ENCODE data around the gene MOB3A.
"Not testable (repeated sequence)": the region's sequence is repeated elsewhere in the genome, so short reads cannot be mapped to it uniquely, and the experiment has no call there.

MOB3A gene

DNA sequence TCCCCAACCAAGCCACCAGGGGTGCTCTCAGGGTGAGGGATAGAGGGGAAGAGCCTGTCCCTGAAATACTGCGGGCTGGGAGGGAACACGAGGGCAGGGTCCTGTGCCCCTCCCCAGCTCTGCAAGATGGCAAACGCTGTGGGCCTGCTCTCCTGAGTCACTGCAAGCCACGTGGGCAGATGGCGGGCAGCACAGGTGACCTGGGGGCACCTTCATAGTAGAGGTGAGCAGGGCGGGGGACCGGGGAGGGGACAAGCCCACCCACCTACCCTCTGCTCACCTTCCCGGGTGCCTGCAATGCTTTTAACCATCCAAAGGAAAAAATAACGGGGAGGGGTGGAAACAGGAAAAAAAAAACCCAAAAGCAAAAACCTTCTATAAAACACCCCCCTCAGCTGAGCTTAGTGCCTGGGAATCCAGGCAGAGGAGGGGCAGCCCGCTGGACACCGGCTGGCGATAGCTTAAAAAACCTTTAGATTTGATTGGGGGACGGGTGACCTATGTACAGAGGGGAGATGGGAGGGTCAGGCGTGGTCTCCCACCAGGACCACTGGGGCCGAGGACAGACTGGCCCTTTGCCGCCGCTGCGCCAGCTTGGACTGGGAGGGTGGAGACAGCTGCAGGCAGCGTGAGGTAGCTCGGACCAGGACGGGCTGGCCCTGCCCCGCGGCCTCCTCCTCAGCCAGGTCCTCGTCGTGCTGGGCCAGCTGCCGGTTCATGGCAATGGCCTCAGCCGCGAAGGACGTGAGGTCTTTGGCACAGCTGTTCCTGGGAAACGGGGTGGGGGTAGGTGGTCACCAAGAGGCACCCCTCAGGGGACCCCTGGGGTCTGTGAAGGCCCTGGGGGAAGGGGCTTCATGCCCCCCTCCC, 56.8 kb downstream of the MOB3A start:
- Mint-ChIP-seq H3K9me3 (no peaks in the 10 kb centered on the region), H3K4me1 (peaks cover 31% of the 10 kb centered on the region), H3K27me3 (no peaks in the 10 kb centered on the region), H3K4me3 (peak overlapping the region; percentile 32), H3K27ac (ENCODE audit: low read depth) (peak overlapping the region; percentile 90), H3K36me3 (ENCODE audit: insufficient read depth) (peaks cover 42% of the 10 kb centered on the region)
- DNase-seq (ENCODE audit: low spot score in 2 of 2) (no peak), ATAC-seq (replicated peaks; ENCODE audit: extremely low read depth, poor library complexity, severe bottlenecking) (no peak)

DNA sequence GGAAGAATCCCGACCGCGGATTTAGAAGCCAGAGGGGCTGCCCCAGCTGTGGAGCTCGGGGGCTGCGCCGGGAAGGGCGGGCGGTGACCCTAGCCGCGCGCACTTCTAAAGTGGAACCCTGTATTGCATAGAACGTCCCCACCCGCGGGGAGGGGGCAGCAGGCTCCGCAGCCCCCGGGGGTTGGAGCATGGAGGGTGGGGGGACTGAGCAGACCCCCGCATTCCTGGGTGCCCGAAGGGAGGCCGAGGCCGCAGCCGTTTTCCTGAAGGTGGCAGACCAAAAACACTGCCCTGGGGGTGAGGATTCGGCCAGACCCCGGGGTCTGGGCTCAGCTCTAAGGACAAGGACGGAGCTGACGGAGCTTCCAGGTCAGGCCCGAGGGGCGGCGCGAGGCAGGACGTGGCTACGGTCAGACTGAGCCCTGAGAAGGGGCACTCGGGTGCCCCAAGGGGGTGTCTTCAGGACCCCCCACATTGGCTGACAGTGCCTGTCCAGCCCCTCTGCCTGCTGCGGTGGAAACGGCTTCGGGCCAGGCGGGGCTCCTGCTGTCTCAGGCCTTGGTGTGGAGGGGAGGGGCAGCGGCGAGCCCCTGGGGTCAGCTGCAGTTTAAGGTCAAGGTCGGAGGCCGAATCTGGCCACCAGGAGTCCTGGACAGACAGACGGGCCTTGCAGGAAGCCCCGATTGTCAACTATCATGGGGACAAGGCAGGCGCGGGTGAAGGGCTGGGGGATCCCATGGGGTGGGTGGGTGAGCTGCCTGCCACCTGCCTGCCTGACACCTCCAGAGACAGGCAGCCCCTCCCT, 57.6 kb downstream of the MOB3A start:
- H3K9me3 Mint-ChIP-seq = no peaks in the 10 kb centered on the region
- ATAC-seq (replicated peaks; ENCODE audit: extremely low read depth, poor library complexity, severe bottlenecking) (no peak), DNase-seq (ENCODE audit: low spot score in 2 of 2) (no peak)
- peaks cover 25% of the 10 kb centered on the region for H3K4me1 Mint-ChIP-seq
- peak overlapping the region; percentile 90 for H3K27ac Mint-ChIP-seq (ENCODE audit: low read depth)
- H3K4me3 Mint-ChIP-seq = peak overlapping the region; percentile 32
- H3K36me3 Mint-ChIP-seq (ENCODE audit: insufficient read depth) = peaks cover 34% of the 10 kb centered on the region
- H3K27me3 Mint-ChIP-seq = no peaks in the 10 kb centered on the region

DNA sequence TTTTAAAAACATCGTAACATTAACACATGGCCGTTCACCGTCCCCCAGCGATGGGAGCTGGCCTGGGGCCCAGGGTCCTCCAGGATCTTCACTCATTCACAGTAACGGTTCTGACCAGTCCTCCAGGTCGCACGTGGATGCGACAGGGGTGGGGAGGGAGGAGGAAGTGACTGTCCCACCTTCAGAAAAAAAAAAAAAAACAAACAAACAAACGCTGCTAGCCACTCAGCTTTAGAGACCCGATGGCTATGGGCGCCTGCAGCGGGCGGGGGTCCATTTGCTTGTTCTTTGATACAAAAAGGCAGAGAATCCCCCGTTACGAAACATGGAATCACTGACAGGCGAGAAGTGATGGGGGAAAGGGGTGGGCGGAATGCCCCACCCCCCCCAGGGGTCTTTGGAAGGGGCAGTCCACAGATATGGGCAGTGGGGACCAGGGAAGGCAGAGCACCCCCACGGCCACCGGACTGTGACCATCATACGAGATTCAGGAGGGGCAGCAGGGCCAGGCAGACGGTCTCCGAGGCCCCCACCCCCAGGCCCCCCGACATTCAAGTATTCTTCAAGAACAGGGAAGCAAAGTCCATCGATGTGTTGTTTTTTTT, 58.4 kb downstream of the MOB3A start:
- H3K36me3 Mint-ChIP-seq (ENCODE audit: insufficient read depth) = peaks cover 28% of the 10 kb centered on the region
- no peaks in the 10 kb centered on the region for H3K27me3 Mint-ChIP-seq
- H3K27ac Mint-ChIP-seq (ENCODE audit: low read depth) = no peak overlapping the region
- H3K4me3 Mint-ChIP-seq = peak overlapping the region; percentile 18
- no peaks in the 10 kb centered on the region for H3K9me3 Mint-ChIP-seq
- ATAC-seq (replicated peaks; ENCODE audit: extremely low read depth, poor library complexity, severe bottlenecking) (no peak), DNase-seq (ENCODE audit: low spot score in 2 of 2) (no peak)
- peaks cover 26% of the 10 kb centered on the region for H3K4me1 Mint-ChIP-seq

DNA sequence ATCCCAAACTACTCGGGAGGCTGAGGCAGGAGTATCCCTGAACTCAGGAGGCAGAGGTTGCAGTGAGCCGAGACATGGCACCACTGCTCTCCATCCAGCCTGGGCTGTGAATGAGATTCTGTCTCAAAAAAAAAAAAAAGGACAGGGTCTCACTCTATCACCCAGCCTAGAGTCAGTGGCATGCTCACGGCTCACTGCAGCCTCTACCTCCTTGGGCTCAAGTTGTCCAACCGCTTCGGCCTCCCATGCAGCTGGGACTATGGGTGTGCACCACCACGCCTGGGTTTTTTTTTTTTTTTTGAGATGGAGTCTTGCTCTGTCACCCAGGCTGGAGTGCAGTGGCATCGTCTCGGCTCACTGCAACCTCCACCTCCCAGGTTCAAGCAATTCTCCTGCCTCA, 59.7 kb downstream of the MOB3A start:
- no peak for ATAC-seq (replicated peaks; ENCODE audit: extremely low read depth, poor library complexity, severe bottlenecking)
- Mint-ChIP-seq H3K27ac (ENCODE audit: low read depth) (no peak overlapping the region), H3K4me3 (no peak overlapping the region), H3K4me1 (peaks cover 34% of the 10 kb centered on the region), H3K9me3 (no peaks in the 10 kb centered on the region), H3K27me3 (no peaks in the 10 kb centered on the region), H3K36me3 (ENCODE audit: insufficient read depth) (peaks cover 19% of the 10 kb centered on the region)
- DNase-seq (ENCODE audit: low spot score in 2 of 2) = no peak

DNA sequence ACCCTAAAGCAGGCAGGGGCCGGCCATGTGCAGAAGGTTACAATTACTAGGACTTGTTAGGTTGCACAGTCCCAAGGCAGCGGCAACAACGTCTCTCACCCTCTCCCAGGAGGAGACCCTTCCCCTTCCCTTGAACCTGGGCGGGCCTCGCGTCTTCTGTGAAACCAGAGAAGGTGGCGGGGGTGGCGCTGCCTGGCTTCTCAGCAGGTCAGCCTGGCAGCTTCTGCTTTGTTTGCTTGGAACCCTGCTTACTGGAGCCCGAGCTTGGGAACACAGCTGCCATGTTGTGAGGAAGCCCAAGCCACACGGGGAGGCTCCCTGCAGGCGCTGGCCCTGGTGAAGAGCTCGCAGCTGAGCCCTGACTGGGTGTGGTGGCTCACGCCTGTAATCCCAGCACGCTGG, 60.5 kb downstream of the MOB3A start:
- Mint-ChIP-seq H3K36me3 (ENCODE audit: insufficient read depth) (peaks cover 11% of the 10 kb centered on the region), H3K4me1 (peaks cover 31% of the 10 kb centered on the region), H3K27ac (ENCODE audit: low read depth) (peak overlapping the region; percentile 62), H3K27me3 (no peaks in the 10 kb centered on the region), H3K4me3 (peak overlapping the region; percentile 44), H3K9me3 (no peaks in the 10 kb centered on the region)
- no peak for DNase-seq (ENCODE audit: low spot score in 2 of 2)
- ATAC-seq (replicated peaks; ENCODE audit: extremely low read depth, poor library complexity, severe bottlenecking) = no peak

DNA sequence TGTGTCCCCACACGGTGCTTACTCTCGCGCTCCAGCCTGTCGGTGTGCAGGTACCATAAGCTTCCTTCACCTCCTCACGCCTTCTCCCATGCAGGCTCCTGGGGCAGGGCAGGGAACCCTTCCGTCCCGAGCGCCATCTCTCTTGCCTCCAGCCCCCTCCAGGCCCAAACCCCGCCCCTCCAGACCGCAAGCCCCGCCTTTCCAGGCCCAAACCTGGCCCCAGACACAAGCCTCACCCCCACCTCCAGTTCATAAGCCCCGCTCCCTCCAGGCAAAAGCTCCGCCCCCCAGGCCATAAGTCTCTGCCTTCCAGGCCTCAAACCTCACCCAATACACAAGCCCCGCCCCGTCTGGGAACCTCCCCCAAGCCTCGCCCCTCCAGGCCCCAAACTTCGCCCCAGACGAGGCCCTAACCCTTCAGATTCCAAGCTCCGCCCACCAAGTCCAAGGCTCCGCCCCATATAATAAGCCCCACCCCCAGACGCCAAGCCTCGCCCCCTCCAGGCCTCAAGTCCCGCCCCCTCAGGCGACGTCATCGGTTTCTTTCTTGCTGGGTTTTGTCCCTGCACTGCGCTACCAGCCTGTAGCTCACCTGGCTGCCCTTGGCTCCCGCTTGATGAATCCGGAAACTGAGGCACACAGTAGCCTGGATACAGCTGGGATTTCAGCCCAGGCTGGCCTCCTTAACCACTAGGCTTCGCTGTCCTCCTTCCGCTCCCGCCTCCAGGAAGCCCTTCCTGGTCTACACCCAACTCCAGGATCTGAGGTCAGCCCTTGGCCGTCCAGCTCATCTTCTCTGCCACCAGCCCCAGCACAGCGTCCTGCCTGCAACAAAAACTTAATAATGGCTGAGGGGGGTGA, 61.2 kb downstream of the MOB3A start:
- ATAC-seq (replicated peaks; ENCODE audit: extremely low read depth, poor library complexity, severe bottlenecking) = peak; percentile 53
- Mint-ChIP-seq H3K36me3 (ENCODE audit: insufficient read depth) (peaks cover 12% of the 10 kb centered on the region), H3K4me3 (peak overlapping the region; percentile 44), H3K9me3 (no peaks in the 10 kb centered on the region), H3K4me1 (peaks cover 31% of the 10 kb centered on the region), H3K27ac (ENCODE audit: low read depth) (peak overlapping the region; percentile 62), H3K27me3 (no peaks in the 10 kb centered on the region)
- DNase-seq (ENCODE audit: low spot score in 2 of 2) = peak in 1 of 2 donors; percentile 53

DNA sequence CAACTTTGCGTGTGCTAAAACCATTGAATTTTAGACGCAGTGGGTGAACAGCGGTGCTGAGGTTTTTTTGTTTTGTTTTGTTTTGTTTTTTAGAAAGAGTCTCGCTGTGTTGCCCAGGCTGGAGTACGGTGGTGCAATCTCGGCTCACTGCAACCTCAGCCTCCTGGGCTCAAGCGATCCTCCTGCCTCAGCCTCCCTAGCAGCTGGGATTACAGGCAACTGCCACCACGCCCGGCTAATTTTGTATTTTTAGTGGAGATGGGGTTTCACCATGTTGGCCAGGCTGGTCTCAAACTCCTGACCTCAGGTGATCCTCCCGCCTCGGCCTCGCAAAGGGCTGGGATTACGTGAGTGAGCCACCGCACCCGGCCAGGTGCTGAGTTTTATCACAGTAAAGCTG, 61.9 kb downstream of the MOB3A start:
- DNase-seq (ENCODE audit: low spot score in 2 of 2); H3K27ac Mint-ChIP-seq (ENCODE audit: low read depth); H3K4me3 Mint-ChIP-seq; H3K27me3 Mint-ChIP-seq; H3K9me3 Mint-ChIP-seq; ATAC-seq (replicated peaks; ENCODE audit: extremely low read depth, poor library complexity, severe bottlenecking); H3K36me3 Mint-ChIP-seq (ENCODE audit: insufficient read depth): not testable (repeated sequence)
- peaks cover 28% of the 10 kb centered on the region for H3K4me1 Mint-ChIP-seq

DNA sequence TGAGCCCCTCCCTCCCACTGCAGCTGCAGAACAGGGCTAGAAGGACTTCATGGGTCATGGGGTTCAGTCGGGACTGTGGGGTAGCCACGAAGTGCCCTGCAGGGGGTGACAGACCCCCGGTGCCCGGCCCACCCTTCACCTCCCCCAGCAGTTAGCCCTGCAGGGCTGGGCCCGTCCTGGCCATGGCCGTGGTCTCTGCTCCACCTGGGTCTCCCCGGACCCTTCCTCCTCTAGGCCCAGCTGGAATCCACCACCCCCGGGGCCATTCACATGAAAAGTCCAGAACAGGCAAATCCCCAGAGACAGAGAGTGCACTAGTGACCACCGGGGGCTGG, 62.3 kb downstream of the MOB3A start:
- no peak overlapping the region for H3K4me3 Mint-ChIP-seq
- H3K36me3 Mint-ChIP-seq (ENCODE audit: insufficient read depth) = peaks cover 11% of the 10 kb centered on the region
- DNase-seq (ENCODE audit: low spot score in 2 of 2) (no peak), ATAC-seq (replicated peaks; ENCODE audit: extremely low read depth, poor library complexity, severe bottlenecking) (no peak)
- peaks cover 24% of the 10 kb centered on the region for H3K4me1 Mint-ChIP-seq
- no peaks in the 10 kb centered on the region for H3K27me3 Mint-ChIP-seq
- H3K27ac Mint-ChIP-seq (ENCODE audit: low read depth) = no peak overlapping the region
- H3K9me3 Mint-ChIP-seq = no peaks in the 10 kb centered on the region

DNA sequence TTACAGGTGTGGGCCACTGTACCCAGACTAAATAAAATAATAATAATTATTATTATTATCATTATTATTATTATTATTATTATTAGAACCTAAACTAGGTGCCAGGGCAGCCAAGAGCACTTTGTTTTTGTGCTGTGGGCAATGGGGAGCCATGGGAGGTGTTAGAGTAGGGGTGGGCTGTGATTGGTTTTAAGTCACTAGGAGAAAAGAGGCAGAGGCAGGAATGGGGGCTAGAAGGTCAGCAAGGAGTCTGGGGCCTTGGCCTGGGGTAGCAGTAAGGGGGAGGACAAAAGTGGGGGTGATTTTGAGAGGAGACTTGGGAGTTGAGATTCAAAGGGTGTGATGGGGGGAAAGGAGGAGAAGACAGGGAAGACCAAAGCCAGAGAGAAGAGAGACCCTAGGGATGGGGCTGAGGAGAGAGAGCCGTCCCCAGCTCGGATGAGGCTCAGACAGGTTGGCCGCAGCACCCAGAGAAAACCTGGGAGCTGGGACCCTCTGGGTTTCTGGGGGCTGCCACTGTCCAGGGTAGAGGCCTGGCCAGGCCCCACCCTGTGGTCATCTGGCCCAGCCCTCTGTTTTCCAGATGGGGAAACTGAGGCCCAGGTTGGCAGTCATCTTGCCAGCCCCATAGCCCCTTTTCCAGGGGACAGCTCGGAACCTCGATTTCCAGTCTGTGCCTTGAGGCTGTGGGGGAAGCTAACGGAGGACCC, 62.9 kb downstream of the MOB3A start:
- Mint-ChIP-seq H3K9me3 (no peaks in the 10 kb centered on the region), H3K4me1 (peaks cover 24% of the 10 kb centered on the region), H3K36me3 (ENCODE audit: insufficient read depth) (peaks cover 9% of the 10 kb centered on the region), H3K27me3 (no peaks in the 10 kb centered on the region), H3K27ac (ENCODE audit: low read depth) (peak overlapping the region; percentile 88), H3K4me3 (peak overlapping the region; percentile 68)
- no peak for ATAC-seq (replicated peaks; ENCODE audit: extremely low read depth, poor library complexity, severe bottlenecking)
- DNase-seq (ENCODE audit: low spot score in 2 of 2) = no peak

DNA sequence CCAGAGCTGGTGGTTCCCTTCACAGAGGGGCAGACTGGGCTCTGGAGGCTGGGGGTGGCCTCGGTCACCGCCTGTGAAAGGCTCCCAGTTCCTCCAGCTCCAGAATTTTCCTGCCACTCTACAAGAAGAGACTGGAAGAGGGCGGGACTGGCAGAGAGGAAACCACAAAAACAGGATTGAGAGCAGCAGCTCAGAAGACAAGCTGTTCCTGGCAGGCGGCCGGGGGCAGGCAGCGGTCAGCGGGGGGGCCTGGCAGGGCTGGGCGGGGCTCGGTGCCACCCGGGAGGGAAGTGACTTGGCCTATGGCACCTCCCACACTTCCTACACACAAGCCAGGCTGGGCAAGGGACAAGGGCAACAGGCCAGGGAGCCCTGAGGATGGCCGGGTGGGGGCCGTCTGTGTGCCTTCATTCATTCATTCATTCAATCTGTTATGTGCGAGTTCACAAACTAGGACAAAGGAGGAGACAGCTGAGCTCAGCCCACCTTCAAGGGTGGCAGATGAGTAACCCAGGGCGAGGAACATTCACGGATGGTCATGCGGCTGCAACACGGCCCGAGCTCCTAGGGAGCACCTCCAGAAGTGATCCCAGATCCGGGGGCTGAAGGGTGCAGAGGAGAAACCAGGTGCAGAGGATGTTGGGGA, 63.7 kb downstream of the MOB3A start:
- peaks cover 24% of the 10 kb centered on the region for H3K4me1 Mint-ChIP-seq
- H3K27me3 Mint-ChIP-seq = no peaks in the 10 kb centered on the region
- peak overlapping the region; percentile 88 for H3K27ac Mint-ChIP-seq (ENCODE audit: low read depth)
- no peak for DNase-seq (ENCODE audit: low spot score in 2 of 2)
- no peaks in the 10 kb centered on the region for H3K9me3 Mint-ChIP-seq
- peaks cover 9% of the 10 kb centered on the region for H3K36me3 Mint-ChIP-seq (ENCODE audit: insufficient read depth)
- peak overlapping the region; percentile 68 for H3K4me3 Mint-ChIP-seq
- ATAC-seq (replicated peaks; ENCODE audit: extremely low read depth, poor library complexity, severe bottlenecking) = peak; percentile 16

DNA sequence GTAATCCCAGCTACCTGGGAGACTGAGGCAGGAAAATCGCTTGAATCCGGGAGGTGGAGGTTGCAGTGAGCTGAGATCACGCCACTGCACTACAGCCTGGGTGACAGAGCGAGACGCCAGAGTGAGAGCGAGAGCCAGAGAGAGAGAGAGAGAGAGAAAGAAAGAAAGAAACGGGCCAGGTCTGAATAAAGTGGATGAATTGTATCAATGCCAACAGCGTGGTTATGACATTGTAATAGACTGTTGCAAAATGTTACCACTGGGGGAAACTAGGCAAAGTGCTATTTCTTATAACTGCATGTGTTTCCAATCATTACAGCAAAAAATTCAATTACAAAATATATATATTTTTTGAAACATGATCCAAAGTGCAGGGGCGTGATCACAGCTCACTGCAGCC, 68.8 kb downstream of the MOB3A start:
- H3K36me3 Mint-ChIP-seq (ENCODE audit: insufficient read depth) = peaks cover 6% of the 10 kb centered on the region
- no peak overlapping the region for H3K27ac Mint-ChIP-seq (ENCODE audit: low read depth)

More for the DNA sequence above, 68.8 kb downstream of the MOB3A start:
- ATAC-seq (replicated peaks; ENCODE audit: extremely low read depth, poor library complexity, severe bottlenecking) (no peak), DNase-seq (ENCODE audit: low spot score in 2 of 2) (no peak)
- Mint-ChIP-seq H3K27me3 (no peaks in the 10 kb centered on the region), H3K4me1 (peaks cover 6% of the 10 kb centered on the region), H3K4me3 (no peak overlapping the region), H3K9me3 (no peaks in the 10 kb centered on the region)

Measured in central memory CD8-positive, alpha-beta T cell (primary cell).